ENCODE data around the gene PODN. TPM values are rescaled to one million over a fixed set of nuclear protein-coding genes. Genes with fewer than 3 reads are reported as not detected.

PODN gene
- total RNA-seq, 4 donors from 2014 or later, result 78.6 to 150 (median 113) TPM

- H3K27me3 ChIP-seq, result no peaks in the 10 kb centered on the region
- H3K36me3 ChIP-seq, result no peaks in the 10 kb centered on the region
- no peaks in the 10 kb centered on the region for H3K9me3 ChIP-seq
- H3K4me1 ChIP-seq, result peaks cover 4 to 35% (median 28%) of the 10 kb centered on the region in 4 donors
- WGBS, result 78% methylated on average over 2 of the region's 2 CpGs
- TF ChIP-seq CTCF (IDR thresholded peaks at IDR 0.05), result no peak
- no peak for TF ChIP-seq EP300 (IDR thresholded peaks at IDR 0.05)
- TF ChIP-seq POLR2AphosphoS5 (IDR thresholded peaks at IDR 0.05), result no peak
- TF ChIP-seq POLR2A (IDR thresholded peaks at IDR 0.05; ENCODE audit: low read depth), result no peak
- H3K4me3 ChIP-seq, result no peak overlapping the region
- intact Hi-C loops (cut with DNase I), result no loop called here
- H3K27ac ChIP-seq (replicated peaks in 1 of 4), result peak overlapping the region in 2 of 4 donors; percentile 55 to 58
- DNase-seq (ENCODE audit: extremely low spot score), result no peak
These were observed 69.6 kb downstream of the PODN start for GRCh38 chr1:53131590-53131938.

GRCh38 chr1:53132176-53132575, 70.2 kb downstream of the PODN start:
- WGBS, result 89% methylated on average over 8 of the region's 8 CpGs
- TF ChIP-seq POLR2A (IDR thresholded peaks at IDR 0.05; ENCODE audit: low read depth) (no peak), EP300 (IDR thresholded peaks at IDR 0.05) (no peak)
- Histone ChIP-seq H3K27me3 (no peaks in the 10 kb centered on the region), H3K27ac (replicated peaks in 1 of 4) (peak overlapping the region in 2 of 4 donors; percentile 55 to 58), H3K9me3 (no peaks in the 10 kb centered on the region), H3K4me1 (peaks cover 4 to 35% (median 28%) of the 10 kb centered on the region in 4 donors), H3K36me3 (no peaks in the 10 kb centered on the region), H3K4me3 (no peak overlapping the region)
- no peak for DNase-seq (ENCODE audit: extremely low spot score)
- intact Hi-C loops (cut with DNase I), result no loop called here

GRCh38 chr1:53133261-53134041, 71.4 kb downstream of the PODN start:
- H3K4me1 ChIP-seq, result peaks cover 4 to 35% (median 26%) of the 10 kb centered on the region in 4 donors
- intact Hi-C loops (cut with DNase I), result no loop called here
- no peaks in the 10 kb centered on the region for H3K36me3 ChIP-seq
- WGBS, result 84% methylated on average over 9 of the region's 9 CpGs
- no peak overlapping the region for H3K27ac ChIP-seq (replicated peaks in 1 of 4)
- H3K27me3 ChIP-seq, result no peaks in the 10 kb centered on the region
- no peak overlapping the region for H3K4me3 ChIP-seq
- H3K9me3 ChIP-seq, result peaks cover 0 to 6% (median 0%) of the 10 kb centered on the region in 4 donors
- TF ChIP-seq POLR2A (IDR thresholded peaks at IDR 0.05; ENCODE audit: low read depth), result no peak
- DNase-seq (ENCODE audit: extremely low spot score), result no peak

GRCh38 chr1:53134042-53134485, 72.1 kb downstream of the PODN start:
- Histone ChIP-seq H3K9me3 (peaks cover 0 to 6% (median 0%) of the 10 kb centered on the region in 4 donors), H3K27me3 (no peaks in the 10 kb centered on the region), H3K27ac (replicated peaks in 1 of 4) (no peak overlapping the region), H3K4me1 (peaks cover 4 to 35% (median 26%) of the 10 kb centered on the region in 4 donors), H3K36me3 (no peaks in the 10 kb centered on the region), H3K4me3 (no peak overlapping the region)
- DNase-seq (ENCODE audit: extremely low spot score), result no peak
- TF ChIP-seq EP300 (IDR thresholded peaks at IDR 0.05) (no peak), POLR2A (IDR thresholded peaks at IDR 0.05; ENCODE audit: low read depth) (no peak), POLR2AphosphoS5 (IDR thresholded peaks at IDR 0.05) (no peak), CTCF (IDR thresholded peaks at IDR 0.05) (no peak)
- intact Hi-C loops (cut with DNase I), result no loop called here
- 99% methylated on average over 7 of the region's 7 CpGs for WGBS

Small RNA genes lying within 50 kb of the gene (small RNA-seq; reads per million reads assigned to genes)
- gene HIGD1AP11, result 0 reads per million in 3 donors

Other genes with a start within 250 kb of the PODN start
- gene ZYG11A, start 219.5 kb upstream of the PODN start, total RNA-seq, result not detected
- 10 to 100 TPM; 45.7 to 87.6 (median 73.4) TPM for gene ECHDC2, start 140.5 kb upstream of the PODN start, total RNA-seq
- 10 to 100 TPM; 83.0 to 94.3 (median 92.1) TPM for gene SCP2, start 134.9 kb upstream of the PODN start, total RNA-seq
- 1 to 10 TPM in 1 of 4 donors, under 1 TPM in 3; 0.45 to 3.7 (median 0.84) TPM for gene SLC1A7, start 80.4 kb downstream of the PODN start, total RNA-seq
- gene CPT2, start 134.6 kb downstream of the PODN start, total RNA-seq, result 10 to 100 TPM; 11.4 to 19.1 (median 16.0) TPM
- gene CZIB, start 158.4 kb downstream of the PODN start, total RNA-seq, result 10 to 100 TPM; 56.5 to 72.5 (median 69.5) TPM
- 10 to 100 TPM; 28.2 to 37.6 (median 32.7) TPM for gene MAGOH, start 176.3 kb downstream of the PODN start, total RNA-seq

All from esophagus muscularis mucosa (tissue), 4 donors.